ENCODE measurements around the gene RXRA. TPM values are rescaled to one million over a fixed set of nuclear protein-coding genes. Genes with fewer than 3 reads are reported as not detected.

Gene RXRA
- total RNA-seq, 1 experiment from 2014 or later, result 29.9 TPM

DNA sequence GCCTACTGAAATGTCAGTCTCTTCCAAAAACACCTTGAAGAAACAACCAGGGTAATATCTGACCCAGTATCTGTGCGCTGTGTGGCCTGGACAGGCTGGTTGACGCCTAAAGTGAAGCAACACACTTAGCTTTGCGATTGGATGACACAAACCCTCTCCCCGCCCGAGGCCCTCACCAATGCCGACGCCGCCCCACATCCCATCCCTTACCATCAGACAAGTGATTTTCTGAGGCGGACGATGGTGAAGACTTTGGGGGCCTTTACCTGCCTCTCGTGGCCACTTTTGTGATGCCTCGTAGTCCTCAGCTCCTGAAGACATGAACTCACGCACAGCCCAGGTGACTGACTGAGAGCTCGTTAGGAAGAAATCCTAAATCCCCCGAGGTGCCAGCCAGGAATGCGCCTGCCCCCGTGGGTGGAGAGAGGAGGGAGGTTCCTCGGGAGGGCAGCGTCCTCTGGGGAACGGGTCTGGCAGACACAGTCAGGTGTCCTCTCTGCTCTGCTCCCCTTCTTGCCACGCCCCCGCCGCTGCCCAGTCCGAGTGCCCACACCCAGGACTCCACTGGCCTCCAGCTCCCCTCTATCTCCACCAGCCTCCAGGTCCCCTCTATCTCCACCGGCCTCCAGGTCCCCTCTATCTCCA lies 31.0 kb upstream of the RXRA start:
- Histone ChIP-seq H3K4ac (ENCODE audit: low read depth, low read length) (no peak overlapping the region), H3K14ac (ENCODE audit: insufficient read depth, low read length) (no peak overlapping the region), H3K27me3 (ENCODE audit: insufficient read depth, low read length) (no peaks in the 10 kb centered on the region), H3K4me1 (ENCODE audit: insufficient read depth, low read length) (no peaks in the 10 kb centered on the region), H4K91ac (ENCODE audit: insufficient read length, low read depth, low read length) (no peak overlapping the region), H2BK20ac (ENCODE audit: low read depth, low read length, poor library complexity, severe bottlenecking) (no peak overlapping the region), H2BK15ac (ENCODE audit: low read depth, low read length) (no peak overlapping the region), H2AK5ac (ENCODE audit: insufficient read length, low read length) (no peak overlapping the region), H2AFZ (ENCODE audit: low read length) (no peak overlapping the region), H2BK5ac (ENCODE audit: insufficient read length, low read length) (no peak overlapping the region), H3K27ac (ENCODE audit: insufficient read length, low read depth, low read length) (no peak overlapping the region), H4K8ac (replicated peaks; ENCODE audit: insufficient read length, low read depth, low read length) (no peak overlapping the region), H3K9me3 (ENCODE audit: control insufficient read depth, low read depth, low read length) (no peaks in the 10 kb centered on the region), H2BK12ac (ENCODE audit: insufficient read length, low read depth, low read length) (no peak overlapping the region), H2BK120ac (ENCODE audit: low read depth, low read length, poor library complexity, severe bottlenecking) (no peak overlapping the region), H4K5ac (ENCODE audit: insufficient read length, low read depth, low read length) (no peak overlapping the region), H3K56ac (ENCODE audit: insufficient read length, low read depth, low read length) (no peak overlapping the region), H3K23me2 (ENCODE audit: insufficient read length, low read depth, low read length, poor library complexity, severe bottlenecking) (no peaks in the 10 kb centered on the region), H4K20me1 (ENCODE audit: control insufficient read depth, insufficient read depth, insufficient read length) (no peaks in the 10 kb centered on the region), H3K18ac (ENCODE audit: insufficient read length, low read depth, low read length) (no peak overlapping the region), H3K79me2 (ENCODE audit: insufficient read depth, low read length) (no peaks in the 10 kb centered on the region), H3K23ac (ENCODE audit: insufficient read length, low read depth, low read length) (no peak overlapping the region), H3K79me1 (ENCODE audit: insufficient read depth, low read depth, low read length, poor library complexity, severe bottlenecking) (no peaks in the 10 kb centered on the region), H3K4me2 (ENCODE audit: insufficient read depth, insufficient read length, low read length) (no peak overlapping the region), H3K9ac (ENCODE audit: extremely low read depth, insufficient read length, low read length) (no peak overlapping the region), H3T11ph (ENCODE audit: low read length) (no peak overlapping the region)
- Mint-ChIP-seq H3K4me1 (peaks cover 5 to 35% of the 10 kb centered on the region in 2 experiments), H3K4me3 (no peak overlapping the region), H3K27ac (no peak overlapping the region; a peak in 1 of 7 replicates), H3K27me3 (ENCODE audit: low read depth) (peaks cover 5% of the 10 kb centered on the region), H3K36me3 (ENCODE audit: insufficient read depth in 1 of 3, low read depth in 3 of 3) (no peaks in the 10 kb centered on the region), H3K9me3 (no peaks in the 10 kb centered on the region)
- no peak for TF ChIP-seq CTCF (conservative IDR thresholded peaks at IDR 0.05)
- WGBS (ENCODE audit: extremely low coverage, insufficient read length, low lambda C conversion rate), result no CpG with 5 or more reads among the region's 25 CpGs
- no peak for DNase-seq
